Forelimb muscle (tissue), 1 donor: ENCODE measurements around the gene CLSTN1. TPM values are rescaled to one million over a fixed set of nuclear protein-coding genes. Genes with fewer than 3 reads are reported as not detected.
"Not testable (repeated sequence)": the region's sequence is repeated elsewhere in the genome, so short reads cannot be mapped to it uniquely, and the experiment has no call there.

Source experiments
- DNase-seq: peaks from one replicate; pipeline ENCODE4 v3.0.0-alpha.2; 2013; ENCODE audit warnings: low read depth
- polyA plus RNA-seq: library from polyadenylated mRNA; unstranded; fragments of 120-200 nt; gene quantifications from one replicate; pipeline ENCODE4 v1.2.1, GENCODE V29; 2013; ENCODE audit not compliant: insufficient read length

The CLSTN1 gene
- polyA plus RNA-seq, 1 donor: 62.4 TPM

DNA sequence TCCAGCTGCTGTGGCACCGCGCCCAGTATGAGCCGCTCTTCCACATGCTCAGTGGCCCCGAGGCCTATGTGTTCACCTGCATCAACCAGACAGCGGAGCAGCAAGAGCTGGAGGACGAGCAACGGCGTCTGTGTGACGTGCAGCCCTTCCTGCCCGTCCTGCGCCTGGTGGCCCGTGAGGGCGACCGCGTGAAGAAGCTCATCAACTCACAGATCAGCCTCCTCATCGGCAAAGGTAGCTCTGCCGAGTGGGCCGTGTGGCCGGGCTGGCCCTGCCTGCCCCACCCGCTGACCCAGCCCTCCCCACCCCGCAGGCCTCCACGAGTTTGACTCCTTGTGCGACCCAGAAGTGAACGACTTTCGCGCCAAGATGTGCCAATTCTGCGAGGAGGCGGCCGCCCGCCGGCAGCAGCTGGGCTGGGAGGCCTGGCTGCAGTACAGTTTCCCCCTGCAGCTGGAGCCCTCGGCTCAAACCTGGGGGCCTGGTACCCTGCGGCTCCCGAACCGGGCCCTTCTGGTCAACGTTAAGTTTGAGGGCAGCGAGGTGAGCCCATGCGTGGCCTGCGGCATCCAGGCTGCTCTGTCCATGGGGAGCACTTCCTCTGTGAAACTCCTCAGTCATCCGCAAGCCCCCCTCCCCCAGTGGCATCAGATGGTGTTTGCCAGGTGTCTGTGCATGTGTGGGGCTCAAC is 108.1 kb downstream of the CLSTN1 start:
- no peak for DNase-seq

GRCh38 chr1:9714257-9714718 is 109.5 kb downstream of the CLSTN1 start:
- DNase-seq: no peak

DNA sequence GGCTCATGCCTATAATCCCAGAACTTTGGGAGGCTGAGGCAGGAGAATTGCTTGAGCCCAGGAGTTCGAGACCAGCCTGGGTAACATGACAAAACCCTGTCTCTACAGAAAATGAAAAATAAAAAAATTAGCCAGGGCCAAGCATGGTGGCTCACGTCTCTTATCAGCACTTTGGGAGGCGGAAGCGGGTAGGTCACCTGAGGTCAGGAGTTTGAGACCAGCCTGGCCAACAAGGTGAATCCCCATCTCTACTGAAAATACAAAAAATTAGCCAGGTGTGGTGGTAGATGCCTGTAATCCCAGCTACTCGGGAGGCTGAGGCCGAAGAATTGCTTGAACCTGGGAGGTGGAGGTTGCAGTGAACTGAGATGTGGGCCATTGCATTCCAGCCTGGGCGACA is 111.0 kb downstream of the CLSTN1 start:
- not testable (repeated sequence) for DNase-seq

DNA sequence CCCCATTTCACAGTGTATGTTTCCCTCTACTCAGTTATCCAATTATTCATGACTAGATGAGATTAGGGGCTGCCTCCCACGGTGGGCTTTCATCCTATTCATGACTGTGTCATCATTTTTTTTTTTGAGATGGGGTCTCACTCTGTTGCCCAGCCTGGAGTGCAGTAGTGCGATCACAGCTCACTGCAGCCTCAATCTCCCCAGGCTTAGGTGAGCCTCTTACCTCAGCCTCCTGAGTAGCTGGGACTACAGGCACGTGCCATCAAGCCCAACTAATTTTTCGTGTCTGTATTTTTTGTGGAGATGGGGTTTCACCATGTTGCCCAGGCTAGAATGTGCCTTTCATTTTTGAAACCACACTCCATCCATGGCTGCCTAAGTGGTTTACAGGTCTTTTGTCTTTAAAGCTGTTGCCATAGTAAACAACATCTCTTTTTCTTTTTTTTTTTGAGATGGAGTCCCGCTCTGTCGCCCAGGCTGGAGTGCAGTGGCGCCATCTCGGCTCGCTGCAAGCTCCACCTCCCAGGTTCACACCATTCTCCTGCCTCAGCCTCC is 112.2 kb downstream of the CLSTN1 start:
- no peak for DNase-seq

DNA sequence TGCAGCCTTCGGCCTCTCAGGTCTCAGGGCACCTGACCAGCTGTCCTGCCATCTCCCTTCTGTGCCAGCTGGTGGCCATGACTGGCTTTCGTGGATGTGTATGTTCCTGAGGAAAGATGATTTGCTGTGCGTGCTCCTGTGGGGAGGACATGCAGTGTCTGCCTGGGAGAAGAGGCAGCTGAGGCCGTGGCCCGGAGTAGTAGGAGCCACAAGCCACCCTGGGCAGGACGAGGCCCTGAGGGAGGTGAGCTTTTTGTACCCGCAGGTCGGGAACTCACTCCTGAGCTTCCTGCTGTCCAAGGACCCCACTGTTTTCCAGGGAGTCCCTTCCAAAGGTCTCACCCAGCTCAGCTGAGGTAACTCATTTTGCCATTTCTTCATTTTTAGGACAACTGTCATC is 113.7 kb downstream of the CLSTN1 start:
- no peak for DNase-seq

DNA sequence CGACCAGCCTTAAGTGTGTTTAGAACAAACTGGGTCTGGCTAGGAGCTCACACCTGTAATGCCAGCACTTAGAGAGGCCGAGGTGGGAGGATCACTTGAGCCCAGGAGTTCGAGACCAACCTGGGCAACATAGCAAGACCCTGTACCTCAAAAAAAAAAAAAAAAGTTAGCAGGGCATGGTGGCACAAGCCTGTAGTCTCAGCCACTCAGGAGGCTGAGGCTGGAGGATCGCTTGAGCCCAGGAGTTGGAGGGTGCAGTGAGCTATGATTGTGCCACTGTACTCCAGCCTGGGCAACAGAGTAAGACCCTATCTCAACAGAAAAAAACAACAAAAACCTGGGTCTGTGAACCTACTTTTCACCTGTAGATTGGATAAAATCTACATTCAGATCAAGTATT is 117.6 kb downstream of the CLSTN1 start:
- DNase-seq: no peak

DNA sequence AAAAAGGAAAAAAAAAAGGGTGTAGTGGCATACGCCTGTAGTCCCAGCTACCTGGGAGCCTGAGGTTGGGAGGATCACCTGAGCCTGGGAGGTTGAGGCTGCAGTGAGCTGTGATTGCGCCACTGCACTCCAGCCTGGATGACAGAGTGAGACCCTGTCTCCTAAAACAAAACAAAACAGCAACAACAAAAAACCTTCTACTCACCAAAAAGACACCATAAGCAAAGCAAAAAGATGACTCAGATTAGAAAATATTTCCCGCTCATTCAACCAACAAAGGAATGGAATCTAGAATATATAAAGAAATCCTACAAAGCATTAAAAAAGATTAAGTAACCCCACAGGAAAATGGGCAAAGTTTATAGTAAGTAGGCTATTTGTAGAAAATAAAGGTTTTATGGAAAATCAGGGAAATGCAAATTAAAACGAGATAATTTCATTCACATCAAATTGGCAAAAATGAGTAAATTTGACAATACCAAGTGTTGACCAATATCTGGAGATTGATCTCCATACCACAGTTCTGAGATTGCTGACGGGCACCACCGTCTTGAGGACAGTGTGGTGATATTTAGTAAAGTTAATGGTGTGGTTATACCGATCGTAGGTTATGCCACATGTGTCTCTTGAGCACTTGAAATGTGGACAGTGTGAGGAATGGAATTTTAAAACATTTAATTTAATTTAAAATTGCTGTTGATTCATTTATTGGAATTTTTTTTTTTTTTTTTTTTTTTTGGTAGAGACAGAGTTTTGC is 118.2 kb downstream of the CLSTN1 start:
- no peak for DNase-seq

DNA sequence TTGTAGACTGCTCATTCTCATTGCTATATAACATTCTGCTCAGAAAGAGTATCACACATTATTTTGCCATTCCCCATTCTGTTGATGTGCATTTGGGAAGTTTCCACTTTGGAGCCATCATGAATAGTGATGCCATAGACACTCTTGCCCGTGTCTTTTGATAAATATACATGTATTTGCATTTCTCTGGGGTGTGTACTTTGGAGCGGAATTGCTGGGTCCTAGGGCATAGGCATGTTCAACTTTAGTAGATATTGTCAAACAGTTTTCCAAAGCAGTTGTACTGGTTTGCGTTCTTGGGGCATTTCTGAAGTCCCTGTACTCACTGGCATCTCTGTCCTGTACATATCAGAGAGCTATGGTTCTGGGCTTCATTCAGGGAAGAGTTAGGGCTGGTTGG is 120.1 kb downstream of the CLSTN1 start:
- no peak for DNase-seq

- no peak for DNase-seq
Measured at GRCh38 chr1:9703165-9703509, 120.6 kb downstream of the CLSTN1 start.

DNA sequence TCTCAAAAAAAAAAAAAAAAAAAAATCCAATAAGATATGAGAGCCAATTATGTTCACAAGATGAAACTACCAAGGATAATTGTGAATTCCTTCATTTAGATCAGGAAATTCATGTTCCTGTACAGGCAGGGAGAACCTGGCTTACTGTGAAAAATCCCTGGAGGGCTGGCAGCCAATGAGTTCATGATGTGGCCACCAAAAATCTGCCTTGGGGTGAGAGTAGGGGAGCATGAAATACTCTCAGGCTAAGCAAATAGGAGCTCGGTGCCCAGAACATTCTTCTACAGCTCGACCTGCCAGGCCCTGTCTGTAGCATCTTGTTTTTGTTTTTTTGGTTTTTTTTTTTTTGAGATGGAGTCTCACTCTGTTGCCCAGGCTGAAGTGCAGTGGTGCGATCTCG is 122.1 kb downstream of the CLSTN1 start:
- no peak for DNase-seq

DNA sequence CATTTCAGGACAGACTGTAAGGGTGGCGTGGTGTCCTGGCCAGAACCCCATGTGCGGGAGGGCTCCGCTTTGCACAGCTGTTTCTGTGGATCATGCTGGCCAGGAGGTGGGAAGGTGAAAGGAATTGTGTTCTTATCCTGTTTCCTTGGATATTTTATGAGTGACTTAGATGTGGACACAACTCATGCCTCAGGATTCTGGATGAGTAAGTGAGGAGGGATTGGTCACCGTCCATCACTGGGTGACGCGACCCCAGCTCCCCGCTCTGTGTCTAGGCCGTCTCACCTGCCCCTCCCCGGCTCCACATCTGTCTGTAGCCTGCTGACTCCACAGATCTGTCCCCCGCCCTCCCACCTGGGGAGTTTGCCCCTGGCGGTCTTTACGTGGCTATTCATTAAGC is 123.4 kb downstream of the CLSTN1 start:
- no peak for DNase-seq

- no peak for DNase-seq
Measured at GRCh38 chr1:9699361-9699760, 124.4 kb downstream of the CLSTN1 start.

- DNase-seq: no peak
Measured at GRCh38 chr1:9696793-9697192, 127.0 kb downstream of the CLSTN1 start.

DNA sequence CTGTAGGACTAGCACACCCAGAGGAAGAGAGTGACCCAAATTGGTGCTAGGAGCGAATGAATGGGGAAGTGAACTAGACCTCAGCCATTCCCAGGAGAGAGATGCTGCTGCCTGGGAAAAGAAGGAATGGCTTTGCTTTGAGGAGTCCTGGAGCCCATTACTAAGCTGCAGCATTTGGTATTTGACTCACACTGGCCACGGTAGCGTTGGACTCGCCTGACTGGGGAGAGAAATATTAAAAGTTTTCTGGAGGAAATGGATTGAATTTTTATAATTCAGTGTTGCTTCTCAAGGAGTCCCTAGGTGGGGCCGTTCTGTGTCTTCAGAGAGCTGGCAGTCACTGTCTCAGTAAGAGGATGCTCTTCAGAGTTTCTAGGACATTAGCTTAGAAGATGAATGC is 132.1 kb downstream of the CLSTN1 start:
- DNase-seq: no peak

GRCh38 chr1:9691108-9691445 is 132.7 kb downstream of the CLSTN1 start:
- no peak for DNase-seq

DNA sequence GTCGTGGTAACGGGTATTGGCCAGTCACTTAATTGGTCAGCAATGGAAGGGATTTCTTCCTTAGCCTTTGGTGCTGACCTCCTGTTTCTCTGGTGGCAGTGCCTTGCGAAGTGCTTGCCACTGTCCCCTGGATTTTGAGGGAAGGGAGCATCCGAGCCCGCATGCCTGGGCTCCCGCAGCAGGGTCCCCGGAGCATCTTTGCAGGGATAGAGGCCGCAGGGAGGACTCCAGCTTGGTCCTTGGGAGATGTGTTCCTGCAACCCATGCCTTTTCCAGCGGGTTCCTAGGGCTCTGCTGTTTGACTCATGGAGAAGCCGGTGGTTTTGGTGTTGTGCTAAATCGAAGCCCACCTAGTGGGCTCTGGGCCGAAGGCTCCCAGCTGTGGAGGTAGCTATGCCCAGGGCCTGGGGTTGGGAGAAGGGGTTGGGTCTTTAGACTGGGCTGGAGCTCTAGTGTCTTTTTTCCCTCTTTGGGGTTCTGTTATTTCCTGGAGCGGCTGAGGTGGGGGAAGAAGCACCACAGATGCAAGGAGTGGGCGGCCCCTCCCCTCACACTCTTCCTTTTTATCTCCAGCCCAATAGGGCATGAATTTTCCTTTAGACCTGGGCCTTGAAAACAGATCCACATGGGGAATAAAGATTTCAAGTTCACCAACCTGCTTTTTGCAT is 133.2 kb downstream of the CLSTN1 start:
- DNase-seq: no peak

DNA sequence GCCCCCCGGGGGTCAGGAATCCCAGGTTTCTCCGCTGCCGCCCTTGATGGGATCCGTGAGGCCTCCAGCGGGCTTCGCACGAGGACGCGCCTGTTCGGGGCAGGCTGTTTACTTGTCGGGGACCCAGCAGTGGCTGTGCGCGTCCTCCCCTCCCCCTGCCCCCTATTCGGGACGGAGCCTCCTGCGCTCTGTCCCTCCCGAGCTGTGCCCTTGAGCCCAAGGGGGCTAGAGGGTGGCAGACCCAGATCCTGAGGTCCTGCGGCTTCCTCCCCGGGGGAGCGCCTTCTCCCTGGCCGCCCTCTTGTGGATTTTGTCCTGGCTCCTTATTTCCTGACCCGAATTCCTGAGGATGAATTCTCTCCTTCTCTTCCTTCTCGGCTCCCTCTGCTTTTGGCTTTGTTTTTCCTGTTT is 133.8 kb downstream of the CLSTN1 start:
- DNase-seq: no peak

DNA sequence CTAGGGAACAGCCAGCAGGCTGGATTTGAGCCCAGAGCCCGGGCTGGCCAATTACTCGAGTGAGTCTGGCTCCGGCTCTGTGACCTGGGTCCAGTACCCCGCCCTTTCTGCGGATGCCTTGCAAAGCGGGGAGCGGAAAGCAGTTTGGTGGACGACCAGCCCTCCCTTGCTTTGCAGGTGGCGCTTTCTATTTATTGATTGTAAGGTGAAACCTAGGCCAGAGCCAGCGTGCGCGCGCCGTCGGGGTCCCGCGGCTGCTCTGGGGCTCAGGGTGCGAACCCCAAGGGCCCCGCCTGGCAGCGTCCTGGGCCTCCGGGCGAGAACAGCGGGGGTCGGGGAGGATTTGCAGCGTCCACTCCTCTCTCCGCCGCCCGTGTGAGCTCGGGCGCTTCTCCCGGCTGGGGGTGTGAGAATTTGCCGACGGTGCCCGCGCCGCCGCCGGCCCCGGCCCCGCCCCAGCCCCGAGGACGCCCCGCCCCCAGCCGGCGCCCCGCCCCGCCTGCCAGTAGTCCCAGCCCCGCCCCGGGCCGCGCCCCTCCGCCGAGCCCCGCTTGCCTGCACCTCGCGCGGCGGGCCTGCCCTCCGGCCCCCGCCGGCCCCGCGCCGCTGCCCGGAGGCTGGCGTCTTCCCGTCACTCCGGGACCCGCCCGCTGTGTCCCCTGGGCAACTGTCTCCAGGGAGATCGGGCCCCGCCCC is 134.6 kb downstream of the CLSTN1 start:
- no peak for DNase-seq

DNA sequence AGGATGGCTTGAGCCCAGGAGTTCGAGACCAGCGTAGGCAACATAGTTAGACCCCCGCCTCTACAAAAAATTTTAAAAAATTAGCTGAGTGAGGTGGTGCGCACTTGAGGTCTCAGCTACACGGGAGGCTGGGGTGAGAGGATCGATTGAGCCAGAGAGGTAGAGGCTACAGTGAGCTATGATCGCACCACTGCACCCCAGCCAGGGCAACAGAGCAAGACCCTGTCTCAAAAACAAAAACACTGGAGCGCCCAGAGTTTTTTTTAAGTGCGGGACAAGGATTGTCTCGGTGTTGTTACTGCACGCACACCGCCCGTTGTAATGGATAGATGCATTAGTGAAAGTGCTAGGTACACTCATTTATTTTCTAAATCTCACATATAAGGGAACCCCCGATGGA is 135.2 kb downstream of the CLSTN1 start:
- DNase-seq: no peak

DNA sequence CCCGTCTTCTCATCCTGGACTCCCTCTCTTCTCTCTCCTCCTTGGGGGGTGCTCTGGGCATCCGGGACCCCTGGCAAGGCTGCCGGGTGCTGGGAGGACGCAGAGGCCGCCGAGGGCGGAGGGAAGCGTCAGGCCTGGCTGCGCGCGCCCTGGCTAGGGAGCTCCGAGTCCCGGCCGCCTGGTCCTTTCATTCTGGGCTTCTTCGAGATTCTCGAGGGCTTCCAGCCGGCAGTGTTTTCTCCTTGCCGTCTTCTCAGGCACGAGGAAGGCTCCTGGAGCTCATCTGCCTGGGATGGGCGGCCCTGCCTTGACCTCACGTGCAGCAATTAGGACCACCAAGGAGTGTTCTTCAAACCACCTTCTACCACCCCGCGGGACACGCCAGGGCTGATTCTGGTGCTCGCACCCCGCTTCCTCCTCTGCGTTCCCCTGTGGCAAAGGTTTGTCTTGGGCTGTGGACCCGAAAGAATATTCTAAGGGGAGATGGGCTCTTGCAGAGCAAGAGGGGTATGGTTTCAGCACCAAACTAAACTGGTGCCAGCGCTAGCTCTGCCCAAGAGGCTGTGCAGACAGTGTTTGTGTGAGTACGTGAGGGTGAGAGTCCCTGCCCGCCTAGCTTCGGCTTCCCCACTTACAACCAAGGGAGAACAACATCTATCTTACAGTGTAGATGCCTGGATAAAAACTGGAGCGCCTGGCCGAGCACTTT is 135.7 kb downstream of the CLSTN1 start:
- no peak for DNase-seq

DNA sequence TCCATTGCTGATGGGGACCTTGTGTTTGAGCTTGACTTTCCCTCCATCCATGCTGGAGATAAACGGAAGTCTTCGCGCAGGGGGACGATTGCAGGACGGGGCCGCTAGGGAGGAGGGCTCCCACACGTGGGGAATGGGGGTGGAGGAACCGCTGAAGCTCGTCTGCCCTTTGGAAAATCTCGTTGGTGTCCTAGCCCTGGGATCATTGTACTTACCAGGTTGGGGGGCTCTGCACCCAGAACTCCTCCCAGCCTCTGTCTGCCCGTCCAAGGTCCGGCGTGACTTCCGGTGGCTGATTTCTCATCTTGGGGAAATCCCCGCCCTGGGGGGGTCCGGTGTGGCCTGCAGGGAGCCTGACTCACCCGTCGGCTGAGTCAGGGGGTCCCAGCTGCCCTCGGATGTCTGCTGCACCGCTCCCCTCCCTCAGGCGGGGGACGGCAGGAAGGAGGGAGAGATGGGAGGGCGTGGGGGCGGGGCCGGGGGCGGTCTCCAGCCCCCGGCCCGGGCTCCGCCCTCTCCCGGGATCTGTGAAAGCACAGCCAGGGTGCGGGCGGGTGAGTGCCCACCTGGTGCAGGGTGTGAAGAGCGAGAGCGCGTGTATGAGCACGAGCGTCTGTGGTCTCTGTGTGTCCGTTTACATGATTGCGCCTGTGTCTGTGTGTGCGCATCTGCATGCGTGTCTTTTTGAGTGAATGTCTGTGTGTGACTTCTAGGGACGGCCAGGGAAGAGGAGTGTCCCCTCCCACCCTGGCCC is 136.5 kb downstream of the CLSTN1 start:
- no peak for DNase-seq
